Prostate gland (tissue), 2 donors: ENCODE measurements around the gene CCR7.

Experiments used
- CTCF ChIP-seq, 4 experiments: fragments of 200-600 bp in 2 of 4; fragments of 450-650 bp in 2 of 4; sonication (generic) in 2 of 4; IDR thresholded peaks; 1 replicate in 3 of 4; 2 replicates in 1 of 4; pipeline ENCODE4 v1.5.1; 2016 to 2019; ENCODE audit warnings: antibody characterized with exemption in 4 of 4, mild to moderate bottlenecking in 2 of 4, moderate library complexity in 2 of 4
- POLR2A ChIP-seq: fragments of 450-650 bp; IDR thresholded peaks from one replicate; pipeline ENCODE4 v1.6.1; 2016; ENCODE audit warnings: antibody characterized with exemption, mild to moderate bottlenecking

GRCh38 chr17:40535924-40536294 lies 29.4 kb downstream of the CCR7 start:
- TF ChIP-seq CTCF (IDR thresholded peaks at IDR 0.05) (no peak), POLR2A (no peak)
